Astrocyte (in vitro differentiated cells and primary cell): ENCODE results near the gene CPEB4.

ENCODE experiments used
- CTCF ChIP-seq: IDR thresholded peaks from 2 replicates; pipeline ENCODE4 v1.5.1; 2011; ENCODE audit warnings: low read depth, mild to moderate bottlenecking, inconsistent platforms, low read length, moderate library complexity; ENCODE audit not compliant: insufficient read depth
- EZH2 ChIP-seq: IDR thresholded peaks from 2 replicates; pipeline ENCODE4 v1.6.1; 2012; ENCODE audit warnings: mild to moderate bottlenecking, low read length, inconsistent platforms; ENCODE audit not compliant: insufficient read depth

- TF ChIP-seq CTCF, result no peak
- no peak for TF ChIP-seq EZH2
Measured at GRCh38 chr5:173863359-173863758, 24.8 kb upstream of the CPEB4 start.
